Fibroblast of lung (primary cell): ENCODE measurements around the gene GPR61. TPM values are rescaled to one million over a fixed set of nuclear protein-coding genes. Genes with fewer than 3 reads are reported as not detected.

ENCODE experiments used
- DNase-seq, 2 donors: peaks; one replicate each; pipeline versions ENCODE4 v3.0.0 to v3.0.0-alpha.2; 2010; ENCODE audit warnings: low read depth in 2 of 2
- H2AFZ ChIP-seq: 2 replicates; pipeline ENCODE4 v1.5.1; 2012; ENCODE audit warnings: low read length, control low read depth, inconsistent platforms
- H3K27ac ChIP-seq: 2 replicates; pipeline ENCODE4 v1.5.1; 2011; ENCODE audit warnings: low read length, control low read depth; ENCODE audit not compliant: insufficient read depth
- H3K27me3 ChIP-seq: 2 replicates; pipeline ENCODE4 v1.5.1; 2011; ENCODE audit warnings: mild to moderate bottlenecking, low read length; ENCODE audit not compliant: control insufficient read depth, insufficient read depth
- H3K36me3 ChIP-seq: 2 replicates; pipeline ENCODE4 v1.5.1; 2011; ENCODE audit warnings: low read length; ENCODE audit not compliant: control insufficient read depth, insufficient read depth
- H3K4me1 ChIP-seq: 2 replicates; pipeline ENCODE4 v1.5.1; 2011; ENCODE audit warnings: low read length; ENCODE audit not compliant: control insufficient read depth, insufficient read depth; ENCODE audit errors: extremely low read depth
- H3K4me2 ChIP-seq: 2 replicates; pipeline ENCODE4 v1.5.1; 2011; ENCODE audit warnings: low read length, control low read depth; ENCODE audit not compliant: insufficient read depth; ENCODE audit errors: extremely low read depth
- H3K4me3 ChIP-seq, 4 experiments: fragments of 200-600 bp in 1 of 4; sonication (generic) in 1 of 4; replicated peaks in 1 of 4; 2 replicates each; pipeline ENCODE4 v1.5.1; 2011 to 2016; ENCODE audit warnings: low read length in 4 of 4, low read depth in 3 of 4, mild to moderate bottlenecking in 3 of 4, control low read depth in 2 of 4, inconsistent platforms in 1 of 4, mixed read lengths in 1 of 4; ENCODE audit not compliant: insufficient read depth in 1 of 4; ENCODE audit errors: control extremely low read depth in 1 of 4
- H3K79me2 ChIP-seq: 2 replicates; pipeline ENCODE4 v1.5.1; 2012; ENCODE audit warnings: mild to moderate bottlenecking, low read length, inconsistent platforms; ENCODE audit not compliant: control insufficient read depth, insufficient read depth
- H3K9ac ChIP-seq: 2 replicates; pipeline ENCODE4 v1.5.1; 2011; ENCODE audit warnings: mild to moderate bottlenecking, low read length, control low read depth; ENCODE audit not compliant: insufficient read depth
- H3K9me3 ChIP-seq: 2 replicates; pipeline ENCODE4 v1.5.1; 2012; ENCODE audit warnings: low read depth, low read length; ENCODE audit not compliant: control insufficient read depth, insufficient read depth
- H4K20me1 ChIP-seq: 2 replicates; pipeline ENCODE4 v1.5.1; 2011; ENCODE audit warnings: low read length; ENCODE audit not compliant: control insufficient read depth, insufficient read depth; ENCODE audit errors: extremely low read depth
- EZH2 ChIP-seq: IDR thresholded peaks from 2 replicates; pipeline ENCODE4 v1.5.1; 2012; ENCODE audit warnings: low read length, control low read depth, mild to moderate bottlenecking; ENCODE audit errors: missing control alignments
- polyA plus RNA-seq, 2 donors: library from polyadenylated mRNA; depleted of rRNA in 1 of 2; stranded (reverse) in 1 of 2; unstranded in 1 of 2; fragments of >200 nt; gene quantifications; 2 replicates each; pipeline ENCODE4 v1.2.1, GENCODE V29; 2011 to 2012; ENCODE audit warnings: missing spikeins in 1 of 2
- total RNA-seq: library from RNA; depleted of rRNA; stranded (reverse); fragments of >200 nt; gene quantifications from 2 replicates; pipeline ENCODE4 v1.2.1, GENCODE V29; 2014
- TF ChIP-seq, protein P1 (sequence below), 2 donors: IDR thresholded peaks in 1 of 2; conservative IDR thresholded peaks in 1 of 2; 1 replicate in 1 of 2; 2 replicates in 1 of 2; pipeline ENCODE4 v1.5.1; 2011 to 2012; ENCODE audit warnings: low read length in 2 of 2, control low read depth in 1 of 2, inconsistent platforms in 1 of 2, low read depth in 1 of 2, mild to moderate bottlenecking in 1 of 2

Gene GPR61
- total and polyA plus RNA-seq, 2 donors (not counting 1 experiment from before 2014, with no cell fraction given) = 0.01 TPM; not detected in 1

DNA sequence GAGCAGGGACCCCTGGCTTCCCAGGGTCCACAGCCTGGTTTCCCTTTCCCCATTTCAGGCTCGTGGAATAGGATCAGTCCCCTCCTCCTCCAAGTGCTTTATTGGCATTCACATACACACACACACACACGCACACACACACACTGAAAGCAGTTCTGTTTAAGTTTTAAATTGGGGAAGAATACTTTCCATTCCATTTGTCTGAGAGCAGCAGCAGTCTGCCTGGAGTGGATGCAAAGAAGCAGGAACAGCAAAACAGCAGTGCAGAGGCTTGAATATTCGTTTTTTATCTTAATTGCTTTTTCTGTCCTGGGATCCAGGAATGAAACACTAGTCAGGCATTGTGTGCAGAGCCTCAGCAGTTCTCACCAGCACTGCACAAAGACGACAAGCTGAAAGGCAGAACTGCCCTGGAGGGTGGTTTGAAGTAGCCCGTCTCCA is 38.7 kb upstream of the GPR61 start:
- Histone ChIP-seq H3K4me1 (peaks cover 5% of the 10 kb centered on the region), H3K27ac (no peak overlapping the region), H3K27me3 (no peaks in the 10 kb centered on the region), H3K4me3 (no peak overlapping the region), H4K20me1 (no peaks in the 10 kb centered on the region), H3K4me2 (peak overlapping the region; percentile 2), H3K9me3 (no peaks in the 10 kb centered on the region), H3K36me3 (peaks cover 5% of the 10 kb centered on the region), H3K9ac (no peak overlapping the region), H3K79me2 (no peaks in the 10 kb centered on the region), H2AFZ (no peak overlapping the region)
- peak; percentile 42 to 88 for DNase-seq
- TF ChIP-seq, protein P1, sequence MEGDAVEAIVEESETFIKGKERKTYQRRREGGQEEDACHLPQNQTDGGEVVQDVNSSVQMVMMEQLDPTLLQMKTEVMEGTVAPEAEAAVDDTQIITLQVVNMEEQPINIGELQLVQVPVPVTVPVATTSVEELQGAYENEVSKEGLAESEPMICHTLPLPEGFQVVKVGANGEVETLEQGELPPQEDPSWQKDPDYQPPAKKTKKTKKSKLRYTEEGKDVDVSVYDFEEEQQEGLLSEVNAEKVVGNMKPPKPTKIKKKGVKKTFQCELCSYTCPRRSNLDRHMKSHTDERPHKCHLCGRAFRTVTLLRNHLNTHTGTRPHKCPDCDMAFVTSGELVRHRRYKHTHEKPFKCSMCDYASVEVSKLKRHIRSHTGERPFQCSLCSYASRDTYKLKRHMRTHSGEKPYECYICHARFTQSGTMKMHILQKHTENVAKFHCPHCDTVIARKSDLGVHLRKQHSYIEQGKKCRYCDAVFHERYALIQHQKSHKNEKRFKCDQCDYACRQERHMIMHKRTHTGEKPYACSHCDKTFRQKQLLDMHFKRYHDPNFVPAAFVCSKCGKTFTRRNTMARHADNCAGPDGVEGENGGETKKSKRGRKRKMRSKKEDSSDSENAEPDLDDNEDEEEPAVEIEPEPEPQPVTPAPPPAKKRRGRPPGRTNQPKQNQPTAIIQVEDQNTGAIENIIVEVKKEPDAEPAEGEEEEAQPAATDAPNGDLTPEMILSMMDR (conservative IDR thresholded peaks at IDR 0.05 in 1 of 2, IDR thresholded peaks at IDR 0.05 in 1 of 2; ENCODE audit: low read depth in 1 of 2, low read length in 2 of 2) = no peak
- TF ChIP-seq EZH2 = no peak

DNA sequence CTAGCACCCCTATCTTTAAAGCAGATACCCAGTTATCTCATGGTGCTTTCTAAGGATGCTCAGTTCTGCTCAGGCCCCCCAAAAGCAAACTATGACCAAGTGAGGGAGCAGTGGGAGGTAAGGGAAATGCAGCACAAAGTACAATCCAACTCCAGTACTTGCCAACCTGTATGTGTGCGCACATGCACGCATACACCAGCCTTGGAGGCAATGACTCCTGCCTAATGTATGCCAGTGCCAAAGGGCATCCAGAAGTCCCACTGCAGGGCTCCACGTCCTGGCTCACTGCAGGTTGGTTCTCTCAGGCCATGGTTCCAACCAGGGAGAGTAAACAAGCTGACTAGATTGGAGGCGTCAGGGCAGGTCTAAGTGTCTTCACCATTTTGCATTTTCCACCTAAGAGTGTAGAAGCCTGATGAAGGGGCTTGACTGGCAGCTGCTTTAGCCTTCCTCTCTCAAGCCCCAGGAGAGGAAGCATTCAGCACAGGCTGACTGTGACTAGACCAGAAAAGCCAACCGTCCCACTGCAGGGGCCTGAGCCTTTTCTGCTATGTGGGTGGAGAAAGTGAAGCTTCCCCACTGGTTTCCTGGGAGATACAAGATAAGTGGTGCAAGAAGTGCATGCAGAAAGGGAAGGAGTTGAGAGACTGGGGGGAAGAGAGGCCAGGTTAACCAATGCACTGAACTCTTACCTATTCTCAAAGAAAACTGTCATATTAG is 37.9 kb upstream of the GPR61 start:
- TF ChIP-seq, protein P1 (conservative IDR thresholded peaks at IDR 0.05 in 1 of 2, IDR thresholded peaks at IDR 0.05 in 1 of 2; ENCODE audit: low read depth in 1 of 2, low read length in 2 of 2) = no peak
- TF ChIP-seq EZH2 = no peak
- Histone ChIP-seq H2AFZ (no peak overlapping the region), H3K36me3 (peaks cover 2% of the 10 kb centered on the region), H3K27ac (no peak overlapping the region), H3K9me3 (no peaks in the 10 kb centered on the region), H3K4me2 (no peak overlapping the region), H3K4me3 (no peak overlapping the region), H3K79me2 (no peaks in the 10 kb centered on the region), H3K27me3 (no peaks in the 10 kb centered on the region), H4K20me1 (no peaks in the 10 kb centered on the region), H3K4me1 (peaks cover 5% of the 10 kb centered on the region), H3K9ac (no peak overlapping the region)
- no peak for DNase-seq

DNA sequence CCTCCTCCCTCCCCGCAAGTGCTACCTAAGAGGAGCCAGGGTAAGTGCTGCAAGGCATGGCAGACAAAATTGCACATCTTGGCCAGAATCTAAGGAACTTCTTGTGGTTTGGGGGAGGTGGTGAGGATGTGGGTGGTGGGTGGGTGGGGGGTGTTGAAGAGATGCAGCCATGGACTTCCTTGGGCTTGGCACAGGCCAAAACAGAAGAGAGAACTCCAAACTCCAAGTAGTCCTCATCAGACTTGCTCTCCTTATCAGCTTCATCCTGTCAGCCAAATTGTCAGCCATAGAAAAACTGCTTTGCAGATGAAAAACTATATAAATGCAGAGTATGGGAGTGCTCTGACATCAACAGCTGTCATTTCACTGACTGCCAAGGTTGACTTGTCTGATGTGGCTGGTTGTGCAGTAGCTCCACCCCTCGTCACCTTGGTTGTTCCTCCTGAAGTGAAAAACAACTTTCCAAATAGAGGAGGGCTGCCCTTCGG is 37.3 kb upstream of the GPR61 start:
- Histone ChIP-seq H3K79me2 (no peaks in the 10 kb centered on the region), H2AFZ (no peak overlapping the region), H3K9me3 (no peaks in the 10 kb centered on the region), H3K36me3 (peaks cover 2% of the 10 kb centered on the region), H3K4me3 (no peak overlapping the region), H3K27me3 (no peaks in the 10 kb centered on the region), H3K9ac (no peak overlapping the region), H4K20me1 (no peaks in the 10 kb centered on the region), H3K27ac (no peak overlapping the region), H3K4me1 (peaks cover 5% of the 10 kb centered on the region), H3K4me2 (no peak overlapping the region)
- TF ChIP-seq, protein P1 (conservative IDR thresholded peaks at IDR 0.05 in 1 of 2, IDR thresholded peaks at IDR 0.05 in 1 of 2; ENCODE audit: low read depth in 1 of 2, low read length in 2 of 2) = no peak
- no peak for TF ChIP-seq EZH2
- no peak for DNase-seq
